Breast epithelium (tissue), 3 donors: ENCODE data around the gene STX16.

ENCODE experiments used
- CTCF ChIP-seq, 3 donors: fragments of 450-650 bp; IDR thresholded peaks; one replicate each; pipeline ENCODE4 v1.5.1; 2016 to 2017; ENCODE audit warnings: antibody characterized with exemption in 3 of 3, mild to moderate bottlenecking in 3 of 3, moderate library complexity in 3 of 3
- POLR2A ChIP-seq: fragments of 450-650 bp; IDR thresholded peaks from one replicate; pipeline ENCODE4 v1.6.1; 2016; ENCODE audit warnings: antibody characterized with exemption, mild to moderate bottlenecking, moderate library complexity
- POLR2AphosphoS5 ChIP-seq, 3 donors: sonication (generic); formaldehyde crosslinking; IDR thresholded peaks; one replicate each; pipeline ENCODE4 v1.6.1; 2017; ENCODE audit warnings: antibody characterized with exemption in 3 of 3

GRCh38 chr20:58722877-58723627 lies 72.0 kb downstream of the STX16 start:
- TF ChIP-seq CTCF (IDR thresholded peaks at IDR 0.05) (no peak), POLR2AphosphoS5 (IDR thresholded peaks at IDR 0.05) (no peak), POLR2A (no peak)
